ENCODE results near the gene DDX25. TPM values are rescaled to one million over a fixed set of nuclear protein-coding genes. Genes with fewer than 3 reads are reported as not detected.

The DDX25 gene
- total RNA-seq, 4 donors from 2014 or later, result not detected

GRCh38 chr11:125923012-125923579 is 18.8 kb downstream of the DDX25 start:
- peak; percentile 91 to 93 for ATAC-seq
- H3K4me1 ChIP-seq, result no peaks in the 10 kb centered on the region
- peak in 1 of 2 donors; percentile 44 for DNase-seq
- no peak overlapping the region for H3K27ac ChIP-seq
- intact Hi-C loops (cut with DNase I; ENCODE audit: low total_unique reads) (loop anchor here (1.0 to 5.0 kb wide), 3 partner anchors 189 to 559 kb away; no protein-coding TSS in a partner anchor), in situ Hi-C loops (cut with MboI; ENCODE audit: low sequenced_read_pairs in 4 of 4) (loop anchor here in 3 of 4 donors (5.0 kb wide), 1 partner anchor 269 kb away; no protein-coding TSS in a partner anchor)
- H3K9me3 ChIP-seq, result no peaks in the 10 kb centered on the region
- H3K36me3 ChIP-seq, result no peaks in the 10 kb centered on the region
- H3K4me3 ChIP-seq, result no peak overlapping the region
- peaks cover 0 to 3% (median 0%) of the 10 kb centered on the region in 3 donors for H3K27me3 ChIP-seq
- TF ChIP-seq POLR2A (IDR thresholded peaks at IDR 0.05) (no peak), CTCF (IDR thresholded peaks at IDR 0.05 in 4 of 5, conservative IDR thresholded peaks at IDR 0.05 in 1 of 5) (peak; percentile 38 to 74 (median 64))

GRCh38 chr11:125923633-125924032 is 19.3 kb downstream of the DDX25 start:
- ATAC-seq, result no peak

GRCh38 chr11:125924384-125925007 is 20.2 kb downstream of the DDX25 start:
- H3K4me3 ChIP-seq, result no peak overlapping the region
- intact Hi-C loops (cut with DNase I; ENCODE audit: low total_unique reads) (loop anchor here (5.0 kb wide), 2 partner anchors 188 to 558 kb away; no protein-coding TSS in a partner anchor), in situ Hi-C loops (cut with MboI; ENCODE audit: low sequenced_read_pairs in 4 of 4) (loop anchor here in 3 of 4 donors (5.0 kb wide), 1 partner anchor 268 kb away; no protein-coding TSS in a partner anchor)
- no peak for DNase-seq
- no peaks in the 10 kb centered on the region for H3K27me3 ChIP-seq
- TF ChIP-seq POLR2A (IDR thresholded peaks at IDR 0.05) (no peak), CTCF (IDR thresholded peaks at IDR 0.05 in 4 of 5, conservative IDR thresholded peaks at IDR 0.05 in 1 of 5) (no peak)
- no peak overlapping the region for H3K27ac ChIP-seq
- no peak for ATAC-seq
- no peaks in the 10 kb centered on the region for H3K36me3 ChIP-seq
- H3K4me1 ChIP-seq, result no peaks in the 10 kb centered on the region
- no peaks in the 10 kb centered on the region for H3K9me3 ChIP-seq

More at GRCh38 chr11:125923633-125924032, 19.3 kb downstream of the DDX25 start:
- no peaks in the 10 kb centered on the region for H3K36me3 ChIP-seq
- H3K9me3 ChIP-seq, result no peaks in the 10 kb centered on the region
- in situ Hi-C loops (cut with MboI; ENCODE audit: low sequenced_read_pairs in 4 of 4), result loop anchor here in 3 of 4 donors (5.0 kb wide), 1 partner anchor 269 kb away; no protein-coding TSS in a partner anchor
- no peaks in the 10 kb centered on the region for H3K4me1 ChIP-seq
- intact Hi-C loops (cut with DNase I; ENCODE audit: low total_unique reads), result loop anchor here (1.0 to 5.0 kb wide), 3 partner anchors 189 to 559 kb away; no protein-coding TSS in a partner anchor
- H3K27ac ChIP-seq, result no peak overlapping the region
- no peak for TF ChIP-seq CTCF (IDR thresholded peaks at IDR 0.05 in 4 of 5, conservative IDR thresholded peaks at IDR 0.05 in 1 of 5)
- no peak for TF ChIP-seq POLR2A (IDR thresholded peaks at IDR 0.05)
- DNase-seq, result no peak
- H3K4me3 ChIP-seq, result no peak overlapping the region
- no peaks in the 10 kb centered on the region for H3K27me3 ChIP-seq

GRCh38 chr11:125925247-125925740 is 21.0 kb downstream of the DDX25 start:
- DNase-seq, result no peak
- H3K9me3 ChIP-seq, result no peaks in the 10 kb centered on the region
- no peaks in the 10 kb centered on the region for H3K4me1 ChIP-seq
- no peak overlapping the region for H3K27ac ChIP-seq
- intact Hi-C loops (cut with DNase I; ENCODE audit: low total_unique reads), result no loop called here
- no peaks in the 10 kb centered on the region for H3K27me3 ChIP-seq
- no peak for ATAC-seq
- in situ Hi-C loops (cut with MboI; ENCODE audit: low sequenced_read_pairs in 4 of 4), result no loop called here
- TF ChIP-seq POLR2A (IDR thresholded peaks at IDR 0.05), result no peak
- TF ChIP-seq CTCF (IDR thresholded peaks at IDR 0.05 in 4 of 5, conservative IDR thresholded peaks at IDR 0.05 in 1 of 5), result no peak
- H3K36me3 ChIP-seq, result no peaks in the 10 kb centered on the region
- H3K4me3 ChIP-seq, result no peak overlapping the region
